Activated T-cell treated with anti-CD3 and anti-CD28 coated beads, Interleukin-2, amount 50 U/mL, for 1 hour (primary cell): ENCODE measurements around the gene SLC17A7.
"Not testable (repeated sequence)": the region's sequence is repeated elsewhere in the genome, so short reads cannot be mapped to it uniquely, and the experiment has no call there.

ENCODE experiments used
- DNase-seq: peaks from one replicate; pipeline ENCODE4 v3.0.0-alpha.2; 2020

SLC17A7 gene

DNA sequence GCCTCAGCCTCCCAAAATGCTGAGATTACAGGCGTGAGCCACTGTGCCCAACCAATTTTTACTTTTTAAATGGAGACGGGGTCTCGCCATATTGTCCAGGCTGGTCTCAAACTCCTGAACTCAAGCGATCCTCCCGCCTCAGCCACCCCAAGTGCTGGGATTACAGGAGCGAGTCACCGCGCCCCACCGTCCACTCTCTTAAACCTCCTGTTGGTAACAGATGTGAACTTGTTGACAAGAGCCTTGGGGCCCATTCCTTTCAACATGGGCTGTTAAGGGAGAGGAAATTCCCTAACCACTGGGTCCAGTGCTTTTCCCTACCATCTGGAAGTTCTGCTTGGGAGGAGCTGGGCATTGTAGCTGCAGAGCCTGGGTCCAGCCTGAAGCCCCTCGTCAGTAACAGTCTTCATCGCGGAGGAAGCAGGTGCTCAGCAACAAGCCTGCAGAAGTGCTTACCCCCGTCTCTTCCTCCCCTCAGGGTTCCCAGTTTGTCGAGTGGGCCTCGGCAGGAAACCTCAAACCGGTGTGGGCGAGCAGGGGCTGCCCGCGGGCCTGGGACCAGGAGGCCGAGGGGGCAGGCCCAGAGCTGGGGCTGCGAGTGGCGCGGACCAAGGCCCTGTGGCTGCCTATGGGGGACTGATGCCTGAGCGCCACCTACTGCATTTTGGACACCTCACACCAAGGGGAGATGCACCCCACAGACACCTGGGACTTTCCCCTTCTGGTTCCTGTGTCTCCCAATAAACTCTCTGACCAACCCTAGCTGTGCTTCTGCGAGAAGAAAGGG is 28.7 kb upstream of the SLC17A7 start:
- DNase-seq = peak; percentile 81

DNA sequence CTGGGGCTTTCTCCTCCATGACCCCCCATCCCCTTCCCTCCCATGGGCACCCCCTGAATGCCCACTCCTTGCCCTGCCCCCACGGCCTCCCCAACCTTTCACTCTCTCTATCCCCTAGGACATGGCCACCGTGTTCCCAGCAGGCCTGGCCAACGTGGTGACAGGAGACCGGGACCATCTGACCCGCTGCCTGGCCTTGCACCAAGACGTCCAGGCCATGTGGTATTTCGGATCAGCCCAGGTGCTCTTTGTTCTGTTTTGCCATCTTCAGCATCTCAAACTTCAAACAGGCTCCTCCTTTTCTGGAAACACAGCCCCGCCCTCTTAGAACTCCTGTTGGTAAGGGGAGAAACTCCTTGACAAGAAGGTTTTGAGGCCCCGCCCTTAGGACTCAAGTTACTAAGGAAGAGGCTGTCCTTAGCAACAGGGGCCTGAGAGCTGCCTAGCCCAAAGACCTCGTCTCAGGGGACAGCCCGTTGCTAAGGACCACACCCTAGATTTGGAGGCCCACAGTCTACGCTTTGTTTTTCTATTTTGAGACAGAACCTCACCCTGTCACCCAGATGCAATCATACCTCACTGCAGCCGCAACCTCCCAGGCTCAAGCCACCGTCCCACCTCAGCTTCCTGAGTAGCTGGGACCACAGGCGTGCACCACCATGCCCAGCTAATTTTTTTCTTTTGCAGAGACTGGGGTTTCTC is 27.6 kb upstream of the SLC17A7 start:
- DNase-seq = peak; percentile 81

- no peak for DNase-seq
Observed at GRCh38 chr19:49468199-49468598, 26.9 kb upstream of the SLC17A7 start.

DNA sequence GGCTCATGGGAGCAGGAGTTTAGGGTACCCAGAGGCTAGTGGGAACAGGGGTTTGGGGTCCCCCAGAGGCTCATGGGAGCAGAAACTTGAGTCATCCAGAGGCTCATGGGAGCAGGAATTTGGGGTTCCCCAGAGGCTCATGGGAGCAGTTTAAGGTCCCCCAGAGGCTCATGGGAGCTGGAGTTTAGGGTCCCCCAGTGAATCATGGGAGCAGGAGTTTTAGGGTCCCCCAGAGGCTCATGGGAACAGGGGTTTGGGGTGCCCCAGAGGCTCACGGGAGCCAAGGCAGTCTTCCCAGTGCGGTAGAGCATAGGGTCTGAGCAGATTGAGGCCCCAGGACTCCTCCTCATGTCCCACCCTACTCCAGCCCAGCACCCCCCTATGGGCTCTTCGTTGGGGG is 24.0 kb upstream of the SLC17A7 start:
- DNase-seq = no peak

DNA sequence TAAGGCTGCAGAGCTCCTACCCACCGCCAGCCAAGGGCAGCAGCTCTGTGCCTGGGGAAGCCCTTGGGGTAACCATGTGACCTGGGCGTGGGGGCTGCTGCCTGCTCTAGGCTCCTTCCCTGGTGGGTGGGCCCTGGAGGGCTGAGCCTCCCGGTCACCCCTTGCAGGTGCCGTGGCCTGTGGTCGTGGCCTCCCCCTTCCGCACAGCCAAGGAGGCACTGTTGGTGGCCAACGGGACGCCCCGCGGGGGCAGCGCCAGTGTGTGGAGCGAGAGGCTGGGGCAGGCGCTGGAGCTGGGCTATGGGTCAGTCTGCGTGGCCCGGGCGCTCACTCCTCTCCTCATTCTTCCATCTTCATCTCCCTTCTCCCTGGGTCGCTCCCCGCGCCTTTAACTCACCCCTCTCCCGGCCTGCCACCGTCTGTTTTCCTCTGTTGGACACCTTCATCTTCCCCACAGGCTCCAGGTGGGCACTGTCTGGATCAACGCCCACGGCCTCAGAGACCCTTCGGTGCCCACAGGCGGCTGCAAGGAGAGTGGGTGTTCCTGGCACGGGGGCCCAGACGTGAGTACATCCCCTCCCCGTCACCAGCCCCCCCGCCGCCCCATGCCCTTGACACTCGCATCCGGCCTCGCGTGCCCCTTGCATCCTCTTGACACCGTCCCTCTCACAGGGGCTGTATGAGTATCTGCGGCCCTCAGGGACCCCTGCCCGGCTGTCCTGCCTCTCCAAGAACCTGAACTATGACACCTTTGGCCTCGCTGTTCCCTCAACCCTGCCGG is 22.8 kb upstream of the SLC17A7 start:
- no peak for DNase-seq

DNA sequence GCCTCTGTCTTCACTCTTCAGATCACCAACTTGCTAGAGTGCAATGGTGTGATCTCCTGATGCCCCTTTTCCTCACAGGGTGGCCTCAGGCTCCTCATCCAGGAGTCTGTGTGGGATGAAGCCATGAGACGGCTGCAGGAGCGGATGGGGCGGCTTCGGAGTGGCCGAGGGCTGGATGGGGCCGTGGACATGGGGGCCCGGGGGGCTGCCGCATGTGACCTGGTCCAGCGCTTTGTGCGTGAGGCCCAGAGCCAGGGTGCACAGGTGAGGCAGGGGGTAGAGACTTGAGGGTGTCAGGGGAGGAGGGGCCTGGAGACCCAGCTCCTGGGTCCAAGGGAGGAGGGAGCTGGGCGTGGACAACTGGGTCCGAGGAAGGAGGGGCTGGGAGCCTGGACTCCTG is 21.2 kb upstream of the SLC17A7 start:
- DNase-seq = no peak

GRCh38 chr19:49461656-49462055 is 20.3 kb upstream of the SLC17A7 start:
- DNase-seq = no peak

DNA sequence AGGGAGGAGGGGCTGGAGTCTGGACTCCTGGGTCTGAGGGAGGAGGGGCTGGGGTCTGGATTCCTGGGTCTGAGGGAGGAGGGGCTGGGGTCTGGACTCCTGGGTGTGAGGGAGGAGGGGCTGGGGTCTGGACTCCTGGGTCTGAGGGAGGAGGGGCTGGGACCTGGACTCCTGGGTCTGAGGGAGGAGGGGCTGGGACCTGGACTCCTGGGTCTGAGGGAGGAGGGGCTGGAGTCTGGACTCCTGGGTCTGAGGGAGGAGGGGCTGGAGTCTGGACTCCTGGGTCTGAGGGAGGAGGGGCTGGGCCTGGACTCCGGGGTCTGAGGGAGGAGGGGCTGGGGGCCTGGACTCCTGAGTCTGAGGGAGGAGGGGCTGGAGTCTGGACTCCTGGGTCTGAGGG is 19.8 kb upstream of the SLC17A7 start:
- DNase-seq = not testable (repeated sequence)

DNA sequence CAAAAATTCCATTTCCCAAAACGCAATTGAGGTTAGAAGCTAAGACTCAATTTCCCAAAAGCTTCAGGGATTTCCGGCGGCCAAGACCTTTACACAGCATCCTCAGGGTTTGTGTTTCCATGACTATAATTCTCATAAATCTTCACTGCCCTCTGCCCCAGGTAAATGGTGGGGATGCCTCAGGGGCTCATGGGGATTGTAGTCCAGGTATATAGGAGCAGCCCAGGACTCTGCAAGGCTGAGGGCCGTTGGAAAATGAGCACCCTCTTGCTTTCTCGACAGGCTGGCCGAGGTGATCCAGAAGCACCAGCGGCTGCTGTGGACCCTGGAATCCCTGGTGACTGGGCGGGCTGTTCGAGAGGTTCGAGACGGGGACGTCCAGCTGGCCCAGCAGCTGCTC is 18.1 kb upstream of the SLC17A7 start:
- no peak for DNase-seq

DNA sequence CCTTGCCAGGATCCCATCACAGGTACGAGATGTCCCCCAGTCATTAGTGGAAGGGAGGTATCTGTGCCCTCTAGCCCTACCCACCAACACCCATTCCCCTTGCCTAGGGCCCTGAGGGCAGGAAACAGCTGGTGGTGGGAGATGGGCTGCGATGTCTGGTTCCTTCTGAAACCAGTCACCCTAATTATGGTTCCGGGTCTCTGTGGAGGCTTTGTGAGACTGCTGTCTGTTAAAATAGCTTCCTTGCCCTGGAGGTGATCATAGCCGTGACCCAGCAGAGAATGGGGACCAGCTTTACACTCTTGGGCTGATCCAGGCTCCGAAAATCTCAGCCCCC is 17.2 kb upstream of the SLC17A7 start:
- DNase-seq = no peak

DNA sequence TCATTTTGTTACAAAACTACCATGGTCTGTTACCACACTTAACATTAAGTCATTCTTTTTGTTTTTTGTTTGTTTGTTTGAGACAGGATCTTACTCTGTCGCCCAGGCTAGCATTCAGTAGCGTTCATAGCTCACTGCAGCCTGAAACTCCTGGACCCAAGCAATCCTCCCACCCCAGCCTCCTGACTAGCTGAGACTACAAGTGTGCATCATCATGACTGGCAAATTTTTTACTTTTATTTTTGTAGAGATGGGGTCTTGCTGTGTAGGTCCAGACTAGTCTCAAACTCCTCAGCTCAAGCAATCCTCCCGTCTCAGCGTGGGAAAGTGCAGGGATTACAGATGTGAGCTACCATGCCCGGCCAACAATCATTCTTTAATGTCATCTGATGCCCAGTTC is 15.0 kb upstream of the SLC17A7 start:
- no peak for DNase-seq

GRCh38 chr19:49455773-49456172 is 14.4 kb upstream of the SLC17A7 start:
- DNase-seq = no peak

DNA sequence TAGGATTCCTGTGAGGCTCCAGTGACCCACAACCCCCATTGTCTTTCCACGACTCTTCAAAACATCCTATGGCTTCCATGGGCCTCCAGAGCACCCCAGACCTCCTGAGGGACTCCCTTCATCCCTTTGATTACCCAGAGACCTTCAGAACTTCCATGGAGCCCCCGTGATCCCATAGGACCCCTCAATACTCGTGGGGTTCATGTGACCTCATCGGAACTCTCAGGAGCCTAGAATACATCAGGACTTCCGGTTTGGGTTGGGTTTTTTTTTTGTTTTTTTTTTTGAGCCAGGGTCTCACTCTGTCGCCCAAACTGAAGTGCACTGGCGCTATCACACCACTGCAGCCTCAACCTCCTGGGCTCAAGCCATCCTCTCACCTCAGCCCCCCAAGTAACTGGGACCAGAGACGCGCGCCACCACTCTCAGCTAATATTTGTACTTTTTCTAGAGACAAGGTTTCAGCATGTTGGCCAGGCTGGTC is 12.5 kb upstream of the SLC17A7 start:
- no peak for DNase-seq

- peak; percentile 97 for DNase-seq
Observed at GRCh38 chr19:49453013-49453756, 11.9 kb upstream of the SLC17A7 start, which contains the start of gene ALDH16A1. Gene ALDH16A1, plus strand, starts transcription at chr19:49453225. Its CDS starts 107 bp downstream, at chr19:49453332.

- peak; percentile 87 for DNase-seq
Observed at GRCh38 chr19:49451430-49452181, 10.3 kb upstream of the SLC17A7 start, which contains the start of gene PIH1D1. Gene PIH1D1, minus strand, starts transcription at chr19:49451814. Its CDS starts 240 bp downstream, at chr19:49451574.

DNA sequence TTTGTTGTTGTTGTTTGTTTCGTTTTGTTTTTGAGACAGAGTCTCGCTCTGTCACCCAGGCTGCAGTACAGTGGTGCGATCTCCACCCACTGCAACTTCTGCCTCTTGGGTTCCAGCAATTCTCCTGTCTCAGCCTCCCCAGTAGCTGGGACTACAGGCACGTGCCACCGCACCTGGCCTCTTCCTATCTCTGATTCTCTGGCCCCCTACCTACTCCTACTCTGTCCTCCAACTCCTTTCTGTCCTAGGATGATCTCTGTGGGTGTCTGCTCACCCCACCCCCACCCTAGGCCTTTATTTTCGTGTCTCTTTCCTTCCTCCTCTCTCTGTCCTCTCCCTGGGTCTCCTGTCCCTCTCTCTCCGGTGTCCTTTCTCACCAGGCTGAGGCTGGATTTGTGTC is 9.1 kb upstream of the SLC17A7 start:
- DNase-seq = no peak

DNA sequence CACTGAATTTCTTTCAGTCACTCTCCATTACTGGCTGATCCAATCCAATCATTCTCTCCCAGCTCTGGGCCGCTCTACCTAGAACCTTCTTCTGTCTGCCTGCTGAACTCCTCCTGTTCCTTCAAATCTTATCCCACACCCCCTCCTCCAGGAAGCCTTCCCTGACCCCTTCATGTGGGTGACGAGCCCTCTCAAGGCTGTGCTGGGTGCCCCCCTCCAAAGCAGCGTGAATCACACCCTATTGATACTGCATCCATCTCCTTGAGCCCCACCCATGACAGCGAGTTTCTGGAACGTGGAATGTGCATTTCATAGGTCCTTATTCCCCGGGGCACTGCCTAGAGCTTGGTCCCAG is 7.1 kb upstream of the SLC17A7 start:
- no peak for DNase-seq

DNA sequence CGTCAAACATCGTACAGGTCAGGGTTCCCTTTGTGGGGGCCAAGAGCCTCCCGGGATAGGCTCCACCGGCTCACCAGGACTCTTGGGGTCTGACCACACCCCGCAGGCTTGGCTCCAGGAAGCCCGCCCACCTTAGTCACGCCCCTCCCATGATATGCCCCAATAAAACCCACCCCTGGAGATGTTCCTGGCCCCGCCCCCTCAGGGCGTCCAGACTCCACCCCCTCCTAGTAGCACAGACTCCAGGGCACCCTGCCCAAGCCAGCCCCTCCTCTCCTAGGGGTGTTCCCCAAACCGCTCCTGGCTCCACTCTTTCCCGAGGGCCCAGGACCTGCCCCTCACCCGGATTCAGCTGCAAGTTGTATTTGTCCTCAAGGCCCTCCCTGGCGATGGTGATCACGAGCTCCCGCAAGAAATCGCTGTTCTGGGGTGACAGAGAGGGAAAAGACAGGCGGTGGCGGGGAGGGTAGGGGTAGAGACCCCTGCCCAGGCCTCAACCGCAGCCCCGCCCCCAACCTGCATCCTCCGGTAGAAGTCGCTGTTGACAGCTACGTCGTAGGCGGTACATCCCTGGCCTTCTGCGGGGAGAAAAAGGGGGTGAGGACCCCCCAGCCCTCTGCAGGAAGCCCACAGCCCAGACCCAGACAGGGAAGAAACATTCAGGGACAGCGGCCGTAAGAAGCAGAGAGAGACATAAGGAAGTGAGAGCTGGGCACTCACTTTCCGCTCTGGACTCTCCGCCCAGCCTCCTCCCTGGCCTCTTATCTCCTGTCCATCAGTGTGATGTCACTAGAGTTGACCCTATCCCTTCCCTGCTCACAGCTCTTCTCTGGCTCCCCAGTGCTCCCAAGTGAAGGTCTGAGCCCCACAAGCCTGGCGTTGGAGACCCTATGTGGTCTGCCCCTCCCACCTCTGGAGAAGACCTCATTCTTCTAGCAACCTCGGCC is 6.4 kb upstream of the SLC17A7 start:
- DNase-seq = no peak

DNA sequence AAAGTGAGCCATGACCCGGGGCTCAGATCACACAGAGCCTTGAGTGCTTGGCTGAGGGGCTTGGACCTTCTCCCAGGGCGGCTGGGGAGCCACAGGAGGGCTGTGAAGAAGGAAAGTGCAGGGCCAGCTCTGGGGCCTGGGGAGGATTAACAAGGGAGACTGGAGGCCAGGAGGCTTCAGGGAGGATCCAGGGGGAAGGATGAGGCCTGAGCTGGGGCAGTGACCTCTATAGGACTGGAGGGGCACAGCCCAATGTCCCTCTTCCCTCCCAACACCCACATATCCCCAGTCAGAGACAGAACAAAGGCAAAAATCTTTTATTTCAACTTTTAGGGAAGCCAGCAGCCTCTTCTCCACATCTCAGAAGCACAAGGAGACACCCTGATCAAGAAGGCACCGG is 4.7 kb upstream of the SLC17A7 start:
- no peak for DNase-seq

DNA sequence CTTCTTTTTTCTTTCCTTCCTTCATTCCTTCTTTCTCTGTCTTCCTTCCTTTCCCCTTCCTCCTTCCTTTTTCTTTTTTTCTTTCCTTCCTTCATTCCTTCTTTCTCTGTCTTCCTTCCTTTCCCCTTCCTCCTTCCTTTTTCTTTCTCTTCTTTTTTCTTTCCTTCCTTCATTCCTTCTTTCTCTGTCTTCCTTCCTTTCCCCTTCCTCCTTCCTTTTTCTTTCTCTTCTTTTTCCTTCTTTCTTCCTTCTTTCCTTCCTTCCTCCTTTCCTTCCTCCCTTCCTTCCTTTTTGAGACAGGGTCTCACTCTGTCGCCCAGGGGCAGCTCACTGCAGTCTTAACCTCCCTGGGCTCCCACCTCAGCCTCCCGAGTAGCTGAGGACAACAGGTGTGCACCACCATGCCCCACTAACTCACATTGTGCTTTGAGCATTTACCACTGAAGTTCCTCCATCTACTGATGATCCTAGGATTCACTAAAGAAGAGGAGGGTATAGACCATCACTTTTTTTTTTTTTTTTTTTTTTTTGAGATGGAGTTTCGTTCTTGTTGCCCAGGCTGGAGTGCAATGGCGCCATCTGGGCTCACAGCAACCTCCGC is 2.9 kb upstream of the SLC17A7 start:
- not testable (repeated sequence) for DNase-seq
